Stromal cell of bone marrow (primary cell): ENCODE data around the gene LRRC42.

Experiments used
- DNase-seq: peaks from one replicate; pipeline ENCODE4 v3.0.0-alpha.2; 2012; ENCODE audit warnings: low read depth

LRRC42 gene

GRCh38 chr1:54004481-54005049 lies 58.4 kb downstream of the LRRC42 start:
- DNase-seq = no peak

- DNase-seq = no peak
Observed at GRCh38 chr1:54006508-54006907, 60.4 kb downstream of the LRRC42 start.

- DNase-seq = no peak
Observed at GRCh38 chr1:54007613-54008012, 61.5 kb downstream of the LRRC42 start.

GRCh38 chr1:54008876-54009275 lies 62.7 kb downstream of the LRRC42 start:
- DNase-seq = no peak

- no peak for DNase-seq
Observed at GRCh38 chr1:54009406-54009805, 63.3 kb downstream of the LRRC42 start.

- DNase-seq = no peak
Observed at GRCh38 chr1:54010415-54011117, 64.4 kb downstream of the LRRC42 start.

- no peak for DNase-seq
Observed at GRCh38 chr1:54011316-54012007, 65.3 kb downstream of the LRRC42 start.

- no peak for DNase-seq
Observed at GRCh38 chr1:54012008-54012325, 65.8 kb downstream of the LRRC42 start.

- no peak for DNase-seq
Observed at GRCh38 chr1:54012863-54013262, 66.7 kb downstream of the LRRC42 start.

GRCh38 chr1:54013393-54014008 lies 67.4 kb downstream of the LRRC42 start:
- DNase-seq = no peak

- DNase-seq = no peak
Observed at GRCh38 chr1:54014009-54014629, 68.0 kb downstream of the LRRC42 start.

- peak; percentile 14 for DNase-seq
Observed at GRCh38 chr1:54016343-54017282, 70.5 kb downstream of the LRRC42 start.
